HCT116 (cell line): ENCODE results near the gene TOPORS. TPM values are rescaled to one million over a fixed set of nuclear protein-coding genes. Genes with fewer than 3 reads are reported as not detected.
A peak's percentile ranks its signal among the peaks of the same experiment; 100 is the strongest.

Experiments used
- ATAC-seq: fragments of 200-7000 bp; cut with Tn5 transposase; 2 replicates; pipeline ENCODE4 v1.9.1; 2020; ENCODE audit warnings: mild to moderate bottlenecking, moderate library complexity
- BruUV-seq: library from RNA; stranded (reverse); fragments of 400-500 nt; replicated peaks from 2 replicates; lab custom pipeline; 2021; lab: Mats Ljungman, UMichigan
- CTCF ChIA-PET: fragments of 300-600 bp; sonication (Branson Sonifier 250); formaldehyde crosslinking; loops from one replicate; lab custom pipeline; 2021; ENCODE audit warnings: antibody characterized with exemption; lab: Charles Lee
- POLR2A ChIA-PET: fragments of 300-600, 350-600 bp; sonication (Branson Sonifier 250); formaldehyde crosslinking; loops from one replicate; lab custom pipeline; 2021; ENCODE audit warnings: antibody characterized with exemption; lab: Charles Lee
- RAD21 ChIA-PET, 2 experiments: fragments of 300-600 bp; sonication (Branson Sonifier 250); formaldehyde crosslinking; loops; one replicate each; lab custom pipeline; 2023; ENCODE audit warnings: low total read pairs in 2 of 2; ENCODE audit not compliant: uncharacterized antibody in 2 of 2, unreplicated experiment in 2 of 2, low non-redundant PET in 1 of 2; lab: Charles Lee
- DNase-seq: peaks from one replicate; pipeline ENCODE4 v3.0.0-alpha.2; 2010; ENCODE audit warnings: low read depth, low spot score
- H2AFZ ChIP-seq: fragments of 200-600 bp; shearing (Covaris generic), sonication (generic); 2 replicates; pipeline ENCODE4 v1.6.1; 2017; ENCODE audit warnings: low read depth, mixed run types, mixed read lengths, antibody characterized with exemption, low read length; ENCODE audit not compliant: poor library complexity, severe bottlenecking
- H3K27ac ChIP-seq: 2 replicates; pipeline ENCODE4 v1.5.1; 2012; ENCODE audit warnings: low read depth, low read length
- H3K27me3 ChIP-seq: fragments of 200-600 bp; sonication (generic); 2 replicates; pipeline ENCODE4 v1.6.1; 2016; ENCODE audit warnings: mixed run types, low read length, mixed read lengths; ENCODE audit not compliant: insufficient read depth
- H3K36me3 ChIP-seq, 2 experiments: fragments of 200-500 bp in 1 of 2; fragments of 200-600 bp in 1 of 2; sonication (Bioruptor generic) in 1 of 2; sonication (generic) in 1 of 2; 2 replicates each; pipeline versions ENCODE4 v1.5.1 to v1.6.1; 2014 to 2016; ENCODE audit warnings: low read length in 2 of 2, inconsistent platforms in 1 of 2, mixed read lengths in 1 of 2, mixed run types in 1 of 2; ENCODE audit not compliant: insufficient read depth in 2 of 2, control insufficient read depth in 1 of 2
- H3K4me1 ChIP-seq, 2 experiments: fragments of 200-600 bp in 1 of 2; sonication (generic) in 1 of 2; 2 replicates each; pipeline versions ENCODE4 v1.5.1 to v1.6.1; 2012 to 2017; ENCODE audit warnings: low read length in 2 of 2, inconsistent platforms in 1 of 2, mild to moderate bottlenecking in 1 of 2, mixed read lengths in 1 of 2, mixed run types in 1 of 2, moderate library complexity in 1 of 2; ENCODE audit not compliant: insufficient read depth in 2 of 2, control insufficient read depth in 1 of 2
- H3K4me2 ChIP-seq: fragments of 200-600 bp; sonication (generic); 2 replicates; pipeline ENCODE4 v1.6.1; 2017; ENCODE audit warnings: mixed run types, low read length, mixed read lengths
- H3K4me3 ChIP-seq, 2 experiments: fragments of 200-600 bp in 1 of 2; sonication (generic) in 1 of 2; replicated peaks in 1 of 2; 2 replicates each; pipeline ENCODE4 v1.5.1; 2011 to 2016; ENCODE audit warnings: low read length in 2 of 2, control low read depth in 1 of 2, low read depth in 1 of 2, mild to moderate bottlenecking in 1 of 2, mixed read lengths in 1 of 2, mixed run types in 1 of 2
- H3K79me2 ChIP-seq: fragments of 200-600 bp; sonication (generic); 2 replicates; pipeline ENCODE4 v1.6.1; 2017; ENCODE audit warnings: mild to moderate bottlenecking, mixed run types, low read length, moderate library complexity, mixed read lengths; ENCODE audit not compliant: insufficient read depth
- H3K9ac ChIP-seq: fragments of 200-600 bp; sonication (generic); 2 replicates; pipeline ENCODE4 v1.6.1; 2016; ENCODE audit warnings: low read length, mixed read lengths
- H3K9me2 ChIP-seq: fragments of 200-600 bp; sonication (generic), shearing (Covaris generic); 2 replicates; pipeline ENCODE4 v1.6.1; 2017; ENCODE audit warnings: mixed run types, mild to moderate bottlenecking, moderate library complexity; ENCODE audit not compliant: insufficient read depth
- H3K9me3 ChIP-seq, 2 experiments: fragments of 200-500 bp in 1 of 2; fragments of 200-600 bp in 1 of 2; sonication (Bioruptor generic) in 1 of 2; sonication (generic) in 1 of 2; 2 replicates each; pipeline ENCODE4 v1.6.1; 2014 to 2017; ENCODE audit warnings: low read length in 2 of 2, mixed read lengths in 2 of 2, inconsistent platforms in 1 of 2, low read depth in 1 of 2, mild to moderate bottlenecking in 1 of 2, mixed run types in 1 of 2, moderate library complexity in 1 of 2; ENCODE audit not compliant: control insufficient read depth in 1 of 2, insufficient read depth in 1 of 2
- H4K20me1 ChIP-seq: fragments of 200-600 bp; sonication (generic), shearing (Covaris generic); 2 replicates; pipeline ENCODE4 v1.6.1; 2017; ENCODE audit warnings: mixed run types, mild to moderate bottlenecking, moderate library complexity; ENCODE audit not compliant: insufficient read depth
- ATF3 ChIP-seq: IDR thresholded peaks from 2 replicates; pipeline ENCODE4 v1.6.1; 2012
- ELF1 ChIP-seq: IDR thresholded peaks from 2 replicates; pipeline ENCODE4 v1.6.1; 2012; ENCODE audit warnings: low read depth, borderline replicate concordance
- EZH2 ChIP-seq: fragments of 200-600 bp; sonication (generic); IDR thresholded peaks from 2 replicates; pipeline ENCODE4 v1.6.1; 2017; ENCODE audit warnings: antibody characterized with exemption, mixed run types
- FOSL1 ChIP-seq: IDR thresholded peaks from 2 replicates; pipeline ENCODE4 v1.6.1; 2012; ENCODE audit warnings: low read depth
- JUND ChIP-seq: IDR thresholded peaks from 2 replicates; pipeline ENCODE4 v1.6.1; 2012
- POLR2A ChIP-seq: IDR thresholded peaks from 2 replicates; pipeline ENCODE4 v1.7.0; 2011; ENCODE audit warnings: borderline replicate concordance; ENCODE audit not compliant: insufficient read depth, insufficient read length; ENCODE audit errors: extremely low read depth
- SIN3A ChIP-seq: IDR thresholded peaks from 2 replicates; pipeline ENCODE4 v1.6.1; 2012; ENCODE audit warnings: low read depth
- SP1 ChIP-seq: IDR thresholded peaks from 2 replicates; pipeline ENCODE4 v1.6.1; 2012; ENCODE audit warnings: low read depth
- TCF7L2 ChIP-seq: IDR thresholded peaks from 2 replicates; pipeline ENCODE4 v1.7.0; 2011; ENCODE audit warnings: borderline replicate concordance, inconsistent platforms; ENCODE audit not compliant: insufficient read depth, insufficient read length; ENCODE audit errors: extremely low read depth
- ZFX ChIP-seq: fragments of 450-650 bp; IDR thresholded peaks from 2 replicates; pipeline ENCODE4 v1.6.1; 2017
- ZNF274 ChIP-seq: fragments of 200-500 bp; sonication (Bioruptor generic); IDR thresholded peaks from 2 replicates; pipeline ENCODE4 v1.6.1; 2014; ENCODE audit warnings: mild to moderate bottlenecking, low read depth, low read length, inconsistent platforms
- intact Hi-C: fragments of 100-400 bp; cut with micrococcal nuclease; formaldehyde crosslinking; loops from 2 replicates; pipeline ENCODE4 v1.10.0; 2022
- total RNA-seq: library from RNA; stranded (reverse); gene quantifications from one replicate; pipeline ENCODE4 v1.2.1, GENCODE V29; 2021; ENCODE audit not compliant: unreplicated experiment
- TF ChIP-seq, protein P1 (sequence below): IDR thresholded peaks from 2 replicates; pipeline ENCODE4 v1.6.1; 2012; ENCODE audit warnings: low read depth

The TOPORS gene
- total RNA-seq, 1 experiment from 2014 or later: 12.7 TPM

DNA sequence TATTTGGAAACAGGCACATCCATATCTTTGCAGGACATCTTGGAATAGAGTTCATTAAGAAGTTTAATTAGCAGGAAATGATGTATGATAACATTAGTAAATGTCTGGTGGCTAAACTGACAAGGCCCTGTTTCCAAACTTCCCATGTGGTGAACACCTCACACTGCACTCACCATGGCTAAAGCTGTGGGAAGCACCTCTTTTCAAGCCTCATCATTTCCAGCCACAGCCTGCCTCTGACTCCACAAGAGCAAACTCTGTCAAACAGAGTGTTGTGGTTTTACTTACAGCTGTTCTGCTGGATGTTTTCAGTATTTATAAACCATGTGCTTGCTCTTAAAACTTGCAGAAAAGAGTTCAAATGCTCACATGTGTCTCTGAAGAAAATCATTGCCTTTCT, 35.5 kb upstream of the TOPORS start:
- Histone ChIP-seq H3K36me3 (no peaks in the 10 kb centered on the region), H3K27me3 (no peaks in the 10 kb centered on the region), H3K4me3 (no peak overlapping the region), H3K4me2 (no peak overlapping the region), H3K9me3 (no peaks in the 10 kb centered on the region), H3K27ac (no peak overlapping the region), H2AFZ (no peak overlapping the region), H3K9ac (no peak overlapping the region), H3K4me1 (no peaks in the 10 kb centered on the region), H4K20me1 (no peaks in the 10 kb centered on the region), H3K79me2 (no peaks in the 10 kb centered on the region), H3K9me2 (no peaks in the 10 kb centered on the region)
- ATAC-seq: peak; percentile 42; the same call in 1 of the 2 replicates
- TF ChIP-seq ZNF274: no peak
- TF ChIP-seq FOSL1: no peak
- TF ChIP-seq SP1: no peak
- TF ChIP-seq, protein P1, sequence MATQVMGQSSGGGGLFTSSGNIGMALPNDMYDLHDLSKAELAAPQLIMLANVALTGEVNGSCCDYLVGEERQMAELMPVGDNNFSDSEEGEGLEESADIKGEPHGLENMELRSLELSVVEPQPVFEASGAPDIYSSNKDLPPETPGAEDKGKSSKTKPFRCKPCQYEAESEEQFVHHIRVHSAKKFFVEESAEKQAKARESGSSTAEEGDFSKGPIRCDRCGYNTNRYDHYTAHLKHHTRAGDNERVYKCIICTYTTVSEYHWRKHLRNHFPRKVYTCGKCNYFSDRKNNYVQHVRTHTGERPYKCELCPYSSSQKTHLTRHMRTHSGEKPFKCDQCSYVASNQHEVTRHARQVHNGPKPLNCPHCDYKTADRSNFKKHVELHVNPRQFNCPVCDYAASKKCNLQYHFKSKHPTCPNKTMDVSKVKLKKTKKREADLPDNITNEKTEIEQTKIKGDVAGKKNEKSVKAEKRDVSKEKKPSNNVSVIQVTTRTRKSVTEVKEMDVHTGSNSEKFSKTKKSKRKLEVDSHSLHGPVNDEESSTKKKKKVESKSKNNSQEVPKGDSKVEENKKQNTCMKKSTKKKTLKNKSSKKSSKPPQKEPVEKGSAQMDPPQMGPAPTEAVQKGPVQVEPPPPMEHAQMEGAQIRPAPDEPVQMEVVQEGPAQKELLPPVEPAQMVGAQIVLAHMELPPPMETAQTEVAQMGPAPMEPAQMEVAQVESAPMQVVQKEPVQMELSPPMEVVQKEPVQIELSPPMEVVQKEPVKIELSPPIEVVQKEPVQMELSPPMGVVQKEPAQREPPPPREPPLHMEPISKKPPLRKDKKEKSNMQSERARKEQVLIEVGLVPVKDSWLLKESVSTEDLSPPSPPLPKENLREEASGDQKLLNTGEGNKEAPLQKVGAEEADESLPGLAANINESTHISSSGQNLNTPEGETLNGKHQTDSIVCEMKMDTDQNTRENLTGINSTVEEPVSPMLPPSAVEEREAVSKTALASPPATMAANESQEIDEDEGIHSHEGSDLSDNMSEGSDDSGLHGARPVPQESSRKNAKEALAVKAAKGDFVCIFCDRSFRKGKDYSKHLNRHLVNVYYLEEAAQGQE: no peak
- TF ChIP-seq ZFX: no peak
- ChIA-PET POLR2A (no interaction called here), RAD21 (no interaction called here), CTCF (interaction anchor here (1.2 to 4.7 kb wide), 8 partner anchors 8 to 380 kb away, joined by 3 to 66 read pairs (median 8); no protein-coding TSS in a partner anchor)
- no peak for DNase-seq
- intact Hi-C loops: loop anchor here (2.0 to 10.0 kb wide), 3 partner anchors 237 to 637 kb away; no protein-coding TSS in a partner anchor
- BruUV-seq: no TSS peak

GRCh38 chr9:32584784-32585183, 32.4 kb upstream of the TOPORS start:
- Histone ChIP-seq H3K27me3 (no peaks in the 10 kb centered on the region), H2AFZ (no peak overlapping the region), H3K27ac (no peak overlapping the region), H3K4me3 (no peak overlapping the region), H3K9me3 (no peaks in the 10 kb centered on the region), H3K9ac (no peak overlapping the region), H3K79me2 (no peaks in the 10 kb centered on the region), H3K9me2 (no peaks in the 10 kb centered on the region), H3K4me1 (no peaks in the 10 kb centered on the region), H3K4me2 (no peak overlapping the region), H3K36me3 (no peaks in the 10 kb centered on the region), H4K20me1 (no peaks in the 10 kb centered on the region)
- DNase-seq (no peak), ATAC-seq (no peak)
- ChIA-PET CTCF (interaction anchor here (13.3 kb wide), 1 partner anchor 206 kb away, joined by 553 read pairs; no protein-coding TSS in a partner anchor), RAD21 (no interaction called here), POLR2A (no interaction called here)
- intact Hi-C loops: loop anchor here (10.0 kb wide), 2 partner anchors 240 to 640 kb away; no protein-coding TSS in a partner anchor
- no TSS peak for BruUV-seq
- TF ChIP-seq POLR2A (no peak), TCF7L2 (no peak), ATF3 (no peak), JUND (no peak), ZNF274 (no peak), ZFX (no peak), SIN3A (no peak), ELF1 (no peak), EZH2 (no peak)
- TF ChIP-seq, protein P1: no peak
